GM20431 (cell line): ENCODE results near the gene CTAGE6.
"Not testable (repeated sequence)": the region's sequence is repeated elsewhere in the genome, so short reads cannot be mapped to it uniquely, and the experiment has no call there.

Source experiments
- in situ Hi-C: fragments of 300-500 bp; cut with MseI, MboI; formaldehyde crosslinking; loops from one replicate; pipeline ENCODE4 v1.15.0; 2020; ENCODE audit warnings: low sequenced_read_pairs; ENCODE audit not compliant: unreplicated experiment

Gene CTAGE6

DNA sequence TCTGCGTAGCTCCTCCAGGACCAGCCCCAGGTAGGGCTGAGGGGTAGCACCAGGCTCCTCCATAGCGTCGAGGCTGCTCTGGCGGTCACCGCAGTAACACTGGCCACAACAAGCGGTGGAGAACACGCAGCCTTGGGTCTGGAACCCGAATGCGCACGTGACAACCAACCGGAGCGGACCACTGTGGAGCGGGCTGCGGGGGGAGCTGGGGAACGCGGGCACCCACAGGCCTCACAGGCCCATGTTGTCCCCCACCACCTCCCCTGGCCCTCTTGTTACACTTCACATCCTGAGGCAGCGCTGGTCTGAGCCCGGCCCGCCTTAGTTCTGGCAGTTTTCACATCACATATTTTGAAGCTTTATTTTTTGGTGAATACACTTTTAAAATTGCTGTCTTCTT, at the start of gene CTAGE6:
TSS of gene CTAGE6 (minus strand) at position 101 of the 400 bp plus-strand sequence. CDS start at position 63, 38 bp downstream.
- in situ Hi-C loops, result not testable (repeated sequence)

DNA sequence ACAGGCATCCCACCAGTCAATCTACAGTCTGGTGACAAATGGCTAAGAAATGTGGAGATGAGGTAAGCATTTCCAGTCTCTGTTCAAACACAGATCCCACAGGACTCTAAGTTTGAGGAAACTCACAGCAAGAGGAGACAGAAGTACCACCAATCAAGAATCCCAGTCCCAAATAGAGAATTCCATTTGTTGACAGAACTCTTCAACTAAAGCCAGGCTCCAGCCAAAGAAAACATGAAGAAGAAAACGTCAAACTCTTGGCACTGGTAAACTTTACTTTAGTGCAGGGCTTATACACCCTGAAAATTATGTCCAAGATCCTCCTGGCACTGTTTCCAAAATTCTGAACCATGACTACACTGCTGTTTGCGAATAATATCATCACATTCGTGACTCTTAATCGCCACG, 49.2 kb upstream of the CTAGE6 start:
- in situ Hi-C loops, result not testable (repeated sequence)

DNA sequence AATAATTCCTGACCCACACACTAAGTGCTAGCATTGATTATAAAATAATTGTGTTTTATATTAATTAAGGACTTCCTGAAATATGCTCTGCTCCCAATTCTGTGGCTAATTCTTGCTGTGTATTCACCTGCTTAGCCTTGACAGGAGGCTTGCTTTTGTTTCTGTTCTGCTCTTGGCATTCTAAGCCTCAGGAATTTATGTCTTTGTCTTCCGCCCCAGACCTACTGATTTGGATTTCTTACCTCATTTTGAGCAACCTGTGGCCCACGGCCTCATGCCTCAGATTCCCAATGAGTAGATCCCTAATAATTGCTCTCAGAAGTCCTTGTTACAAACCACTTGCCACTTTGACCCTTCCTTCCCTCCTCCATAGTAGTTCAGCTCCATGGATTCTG, 40.4 kb upstream of the CTAGE6 start:
- in situ Hi-C loops, result not testable (repeated sequence)

DNA sequence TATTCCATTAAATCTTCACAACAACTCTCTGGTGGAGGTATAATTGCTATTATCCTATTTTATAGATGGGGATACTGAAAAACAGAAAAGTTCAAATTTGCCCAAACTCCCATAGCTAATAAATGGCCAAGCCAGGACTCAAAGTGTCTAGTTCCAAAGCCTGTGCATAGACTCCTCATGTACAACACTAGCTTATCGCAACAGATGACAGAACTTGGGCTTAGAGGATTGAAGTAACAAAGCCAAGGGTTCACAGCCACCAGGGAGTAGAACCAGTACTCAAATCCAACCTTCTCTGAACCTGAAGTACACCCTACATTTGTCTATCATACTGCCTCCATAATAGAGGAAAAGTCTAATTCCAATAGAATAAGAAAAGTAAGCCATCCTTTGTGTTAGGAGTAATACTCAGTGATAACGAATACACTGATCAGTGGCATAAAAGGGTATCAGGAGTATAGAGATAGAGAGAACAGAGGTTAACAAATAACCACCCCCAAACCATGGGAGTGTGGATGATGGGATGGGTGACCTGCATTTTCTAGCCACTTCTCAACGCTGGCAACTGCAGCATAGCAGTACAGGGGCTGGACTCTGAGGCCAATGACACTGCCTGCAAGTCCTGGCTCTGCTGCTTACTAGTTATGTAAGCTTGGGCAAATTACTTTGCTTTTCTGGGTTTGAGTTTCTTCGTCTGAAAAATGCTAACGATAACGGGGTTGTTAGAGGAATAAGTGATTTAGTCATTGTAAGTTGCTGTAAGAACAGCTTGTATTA, 39.8 kb upstream of the CTAGE6 start:
- in situ Hi-C loops, result not testable (repeated sequence)

DNA sequence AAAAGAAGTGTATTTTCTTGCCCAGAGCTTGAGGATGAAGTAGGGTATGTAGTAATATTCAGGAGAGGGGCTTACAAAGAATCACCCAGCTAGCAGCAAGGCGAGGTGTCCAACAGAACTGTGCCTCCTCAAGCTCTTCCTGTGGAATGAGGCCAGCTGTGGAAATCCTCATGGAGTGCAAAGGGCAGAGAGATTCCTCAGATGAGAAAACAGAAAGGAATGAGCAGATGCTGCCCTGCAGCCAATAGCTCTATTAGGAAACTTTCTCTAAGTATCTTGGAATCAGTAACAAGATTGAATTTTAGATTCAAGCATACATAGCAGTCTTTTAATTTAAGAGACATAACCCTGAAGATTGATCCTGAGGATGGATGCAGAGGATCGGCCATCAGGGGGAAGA, 38.2 kb upstream of the CTAGE6 start:
- in situ Hi-C loops, result not testable (repeated sequence)

GRCh38 chr7:143792633-143793032, 35.1 kb upstream of the CTAGE6 start:
- in situ Hi-C loops, result not testable (repeated sequence)

- in situ Hi-C loops, result not testable (repeated sequence)
Observed at GRCh38 chr7:143785415-143786182, 28.1 kb upstream of the CTAGE6 start.

DNA sequence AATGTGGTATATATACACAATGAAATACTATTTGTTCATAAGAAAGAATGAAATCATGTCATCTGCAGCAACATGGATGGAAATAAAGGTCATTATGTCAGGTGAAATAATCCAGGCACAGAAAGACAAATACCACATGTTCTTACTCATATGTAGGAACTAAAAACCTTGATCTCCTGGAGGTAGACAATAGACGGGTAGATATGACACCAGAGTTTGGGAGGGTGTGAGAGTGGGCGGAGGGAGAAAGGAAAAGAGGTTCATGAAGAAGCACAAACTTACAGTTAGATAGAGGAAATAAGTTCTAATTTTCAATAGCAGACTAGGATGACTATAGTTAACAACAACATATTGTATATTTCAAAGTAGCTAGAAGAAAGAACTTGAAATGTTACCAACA, 22.1 kb upstream of the CTAGE6 start:
- in situ Hi-C loops, result not testable (repeated sequence)

GRCh38 chr7:143772738-143773468, 15.4 kb upstream of the CTAGE6 start:
- in situ Hi-C loops, result not testable (repeated sequence)

GRCh38 chr7:143767531-143767930, 10.0 kb upstream of the CTAGE6 start:
- in situ Hi-C loops, result not testable (repeated sequence)

DNA sequence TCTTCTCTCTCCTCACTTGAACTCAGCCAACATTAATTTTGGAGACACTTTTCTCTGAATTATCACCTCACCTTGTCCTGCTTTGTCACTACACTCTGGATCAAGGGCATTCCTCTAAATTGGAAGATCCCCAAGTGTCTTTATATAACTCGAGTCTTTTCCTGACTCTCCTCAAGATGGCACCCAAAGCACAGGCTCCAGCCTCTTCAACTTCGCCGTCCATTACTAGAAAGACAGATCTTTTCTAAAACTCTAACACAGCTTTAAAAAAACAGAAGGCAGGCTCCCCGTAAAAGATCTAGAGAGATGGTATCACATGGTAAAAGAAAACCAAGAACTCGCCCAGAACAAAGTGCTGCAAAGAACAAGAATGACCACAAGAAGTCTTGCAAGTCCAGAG, 8.2 kb upstream of the CTAGE6 start:
- in situ Hi-C loops, result not testable (repeated sequence)

- in situ Hi-C loops, result not testable (repeated sequence)
Observed at GRCh38 chr7:143763065-143763464, 5.6 kb upstream of the CTAGE6 start.

- in situ Hi-C loops, result not testable (repeated sequence)
Observed at GRCh38 chr7:143745340-143745739, 12.2 kb downstream of the CTAGE6 start.

DNA sequence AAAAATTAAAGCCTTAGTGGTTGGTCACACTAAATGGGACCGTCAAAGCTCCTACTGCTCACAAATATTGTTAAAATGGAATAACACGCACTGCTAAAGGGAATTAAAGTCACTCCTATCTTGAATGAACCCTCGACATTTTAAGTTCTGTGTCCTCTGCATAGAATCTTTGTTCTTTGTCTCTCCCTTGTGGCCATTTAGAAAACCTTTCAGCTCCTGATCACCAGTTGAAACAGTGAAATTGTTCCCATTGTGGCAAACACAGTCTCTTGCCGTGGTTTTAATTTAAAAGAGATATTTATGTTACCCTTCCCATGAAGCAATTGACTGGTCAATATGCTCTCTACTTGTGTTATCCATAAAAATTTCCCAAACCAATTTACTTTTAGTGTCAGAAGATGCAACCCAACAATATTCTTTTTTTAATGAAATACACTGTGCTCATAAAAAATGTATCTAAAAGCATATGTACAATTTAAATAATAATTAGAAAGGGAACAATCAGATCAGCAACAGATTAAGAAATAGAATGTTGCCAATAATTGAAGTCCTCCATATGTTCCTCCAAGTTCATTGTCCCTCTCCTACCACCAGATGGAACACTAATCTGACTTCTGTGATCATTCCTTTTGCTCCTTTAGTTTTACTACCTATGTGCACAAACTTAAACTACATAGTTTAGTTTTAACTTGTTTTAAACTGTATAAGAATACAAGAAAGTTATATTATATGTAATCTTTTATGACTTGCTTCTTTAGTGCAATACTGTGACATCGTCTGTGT, 20.3 kb downstream of the CTAGE6 start:
- in situ Hi-C loops, result not testable (repeated sequence)

GRCh38 chr7:143735962-143736361, 21.5 kb downstream of the CTAGE6 start:
- in situ Hi-C loops, result no loop called here

- in situ Hi-C loops, result no loop called here
Observed at GRCh38 chr7:143733876-143734275, 23.6 kb downstream of the CTAGE6 start.

GRCh38 chr7:143728333-143728862, 29.1 kb downstream of the CTAGE6 start:
- in situ Hi-C loops, result no loop called here

GRCh38 chr7:143727561-143727960, 29.9 kb downstream of the CTAGE6 start:
- in situ Hi-C loops, result not testable (repeated sequence)

- in situ Hi-C loops, result not testable (repeated sequence)
Observed at GRCh38 chr7:143726143-143726542, 31.4 kb downstream of the CTAGE6 start.

- in situ Hi-C loops, result not testable (repeated sequence)
Observed at GRCh38 chr7:143720335-143720734, 37.2 kb downstream of the CTAGE6 start.
